AG04450 (cell line): Measurements from ENCODE around the gene TVP23A. TPM values are rescaled to one million over a fixed set of nuclear protein-coding genes. Genes with fewer than 3 reads are reported as not detected.

ENCODE experiments used
- CTCF ChIA-PET: fragments of 300-600, 350-600 bp; formaldehyde crosslinking; extraction: SDS; loops from one replicate; lab custom pipeline; 2022; ENCODE audit warnings: antibody characterized with exemption, inconsistent platforms; lab: Charles Lee
- POLR2A ChIA-PET: fragments of 350-600 bp; formaldehyde crosslinking; extraction: SDS; loops from one replicate; lab custom pipeline; 2021; ENCODE audit warnings: antibody characterized with exemption, inconsistent platforms; lab: Yijun Ruan, JAX
- DNase-seq: peaks from one replicate; pipeline ENCODE4 v3.0.0-alpha.2; 2011; ENCODE audit warnings: low read depth, low spot score
- H3K27ac ChIP-seq: one replicate; pipeline ENCODE4 v1.5.1; 2012; ENCODE audit warnings: low read depth, low read length, control low read depth
- H3K27me3 ChIP-seq: one replicate; pipeline ENCODE4 v1.6.0; 2012; ENCODE audit warnings: low read length; ENCODE audit not compliant: control insufficient read depth, insufficient read depth
- H3K4me3 ChIP-seq: 2 replicates; pipeline ENCODE4 v1.5.1; 2011; ENCODE audit warnings: mild to moderate bottlenecking, low read depth, low read length, control low read depth
- H3K9me3 ChIP-seq: 2 replicates; pipeline ENCODE4 v1.5.1; 2012; ENCODE audit warnings: low read length; ENCODE audit not compliant: control insufficient read depth, insufficient read depth
- polyA plus RNA-seq: library from polyadenylated mRNA; depleted of rRNA; stranded (reverse); fragments of >200 nt; gene quantifications from 2 replicates; pipeline ENCODE4 v1.2.3, GENCODE V29; 2011
- TF ChIP-seq, protein P1 (sequence below): IDR thresholded peaks from 2 replicates; pipeline ENCODE4 v1.5.1; 2011; ENCODE audit warnings: low read depth, low read length, control low read depth, inconsistent platforms

TVP23A gene
- polyA plus RNA-seq, 1 experiment, result not detected

- CTCF ChIA-PET, result interaction anchor here (0.7 kb wide), 1 partner anchor 17 kb away, joined by 3 read pairs; no protein-coding TSS in a partner anchor
- no peak overlapping the region for H3K27ac ChIP-seq
- TF ChIP-seq, protein P1, sequence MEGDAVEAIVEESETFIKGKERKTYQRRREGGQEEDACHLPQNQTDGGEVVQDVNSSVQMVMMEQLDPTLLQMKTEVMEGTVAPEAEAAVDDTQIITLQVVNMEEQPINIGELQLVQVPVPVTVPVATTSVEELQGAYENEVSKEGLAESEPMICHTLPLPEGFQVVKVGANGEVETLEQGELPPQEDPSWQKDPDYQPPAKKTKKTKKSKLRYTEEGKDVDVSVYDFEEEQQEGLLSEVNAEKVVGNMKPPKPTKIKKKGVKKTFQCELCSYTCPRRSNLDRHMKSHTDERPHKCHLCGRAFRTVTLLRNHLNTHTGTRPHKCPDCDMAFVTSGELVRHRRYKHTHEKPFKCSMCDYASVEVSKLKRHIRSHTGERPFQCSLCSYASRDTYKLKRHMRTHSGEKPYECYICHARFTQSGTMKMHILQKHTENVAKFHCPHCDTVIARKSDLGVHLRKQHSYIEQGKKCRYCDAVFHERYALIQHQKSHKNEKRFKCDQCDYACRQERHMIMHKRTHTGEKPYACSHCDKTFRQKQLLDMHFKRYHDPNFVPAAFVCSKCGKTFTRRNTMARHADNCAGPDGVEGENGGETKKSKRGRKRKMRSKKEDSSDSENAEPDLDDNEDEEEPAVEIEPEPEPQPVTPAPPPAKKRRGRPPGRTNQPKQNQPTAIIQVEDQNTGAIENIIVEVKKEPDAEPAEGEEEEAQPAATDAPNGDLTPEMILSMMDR, result no peak
- POLR2A ChIA-PET, result no interaction called here
- no peaks in the 10 kb centered on the region for H3K9me3 ChIP-seq
- peaks cover 6% of the 10 kb centered on the region for H3K27me3 ChIP-seq
- DNase-seq, result no peak
- H3K4me3 ChIP-seq, result no peak overlapping the region
Measured at GRCh38 chr16:10849736-10850477, 31.3 kb upstream of the TVP23A start.

GRCh38 chr16:10847176-10847575 lies 28.6 kb upstream of the TVP23A start:
- CTCF ChIA-PET, result no interaction called here

GRCh38 chr16:10846213-10846998 lies 27.8 kb upstream of the TVP23A start:
- ChIA-PET POLR2A (no interaction called here), CTCF (no interaction called here)
- Histone ChIP-seq H3K9me3 (no peaks in the 10 kb centered on the region), H3K27ac (no peak overlapping the region), H3K27me3 (peaks cover 5% of the 10 kb centered on the region), H3K4me3 (no peak overlapping the region)
- TF ChIP-seq, protein P1, result no peak
- DNase-seq, result no peak

More at GRCh38 chr16:10847176-10847575, 28.6 kb upstream of the TVP23A start:
- TF ChIP-seq, protein P1, result no peak
- Histone ChIP-seq H3K27ac (no peak overlapping the region), H3K9me3 (no peaks in the 10 kb centered on the region), H3K4me3 (no peak overlapping the region), H3K27me3 (peaks cover 7% of the 10 kb centered on the region)
- no peak for DNase-seq
- POLR2A ChIA-PET, result no interaction called here

DNA sequence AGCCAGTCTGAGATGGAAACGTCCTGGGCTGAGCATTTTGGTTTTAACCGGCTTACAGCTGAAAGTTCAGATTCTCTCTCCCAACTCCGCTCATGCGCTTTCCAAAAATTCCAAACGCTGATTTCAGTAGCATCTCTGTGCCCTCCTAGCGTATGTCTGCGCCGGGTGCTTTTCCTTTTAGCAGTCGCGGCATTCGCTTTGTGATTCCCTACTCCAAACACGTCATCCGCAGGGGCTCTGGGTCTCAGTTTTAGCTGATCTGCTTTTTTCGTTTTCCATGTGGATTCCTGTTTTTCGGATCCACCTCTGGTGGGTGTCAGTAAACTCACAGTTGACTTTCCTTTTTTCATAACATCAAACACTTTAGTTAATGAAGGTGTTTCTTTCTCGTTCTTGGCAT lies 22.1 kb upstream of the TVP23A start:
- CTCF ChIA-PET, result no interaction called here
- no peak overlapping the region for H3K4me3 ChIP-seq
- H3K27me3 ChIP-seq, result peaks cover 20% of the 10 kb centered on the region
- no peaks in the 10 kb centered on the region for H3K9me3 ChIP-seq
- no peak for DNase-seq
- no peak overlapping the region for H3K27ac ChIP-seq
- TF ChIP-seq, protein P1, result no peak
- POLR2A ChIA-PET, result no interaction called here

- Histone ChIP-seq H3K27me3 (peaks cover 23% of the 10 kb centered on the region), H3K9me3 (no peaks in the 10 kb centered on the region), H3K4me3 (no peak overlapping the region), H3K27ac (no peak overlapping the region)
- TF ChIP-seq, protein P1, result no peak
- POLR2A ChIA-PET, result no interaction called here
- CTCF ChIA-PET, result no interaction called here
- no peak for DNase-seq
Measured at GRCh38 chr16:10839279-10839666, 20.7 kb upstream of the TVP23A start.
